WERI-Rb-1 (cell line): ENCODE results near the gene GOLGA3.

Experiments
- DNase-seq: peaks from one replicate; pipeline ENCODE4 v3.0.0-alpha.2; 2020
- H3K27ac ChIP-seq: fragments of 250-450 bp; sonication (Bioruptor Pico); 2 replicates; pipeline ENCODE4 v1.5.1; 2020; ENCODE audit warnings: mild to moderate bottlenecking, moderate library complexity
- H3K27me3 ChIP-seq: fragments of 250-450 bp; sonication (Bioruptor Pico); 2 replicates; pipeline ENCODE4 v1.5.1; 2021; ENCODE audit warnings: mild to moderate bottlenecking, low read depth, moderate library complexity; ENCODE audit not compliant: insufficient read depth, severe bottlenecking
- H3K36me3 ChIP-seq: fragments of 250-450 bp; sonication (Bioruptor Pico); 2 replicates; pipeline ENCODE4 v1.5.1; 2020; ENCODE audit warnings: mild to moderate bottlenecking, moderate library complexity
- H3K4me3 ChIP-seq: 2 replicates; pipeline ENCODE4 v1.5.1; 2011; ENCODE audit warnings: low read depth, mild to moderate bottlenecking, control low read depth, low read length
- H3K9me3 ChIP-seq: fragments of 250-450 bp; sonication (Bioruptor Pico); 2 replicates; pipeline ENCODE4 v1.5.1; 2021; ENCODE audit warnings: mild to moderate bottlenecking, moderate library complexity; ENCODE audit not compliant: severe bottlenecking
- CTCF ChIP-seq: IDR thresholded peaks from 2 replicates; pipeline ENCODE4 v1.5.1; 2011; ENCODE audit warnings: low read depth, mild to moderate bottlenecking, control low read depth, inconsistent platforms, low read length

Gene GOLGA3

GRCh38 chr12:132729541-132730320 lies 98.9 kb downstream of the GOLGA3 start:
- TF ChIP-seq CTCF = no peak
- Histone ChIP-seq H3K27me3 (no peaks in the 10 kb centered on the region), H3K36me3 (peaks cover 72% of the 10 kb centered on the region), H3K27ac (peak overlapping the region; percentile 63), H3K4me3 (no peak overlapping the region), H3K9me3 (no peaks in the 10 kb centered on the region)
- DNase-seq = peak; percentile 29

- Histone ChIP-seq H3K9me3 (no peaks in the 10 kb centered on the region), H3K4me3 (no peak overlapping the region), H3K36me3 (peaks cover 73% of the 10 kb centered on the region), H3K27ac (no peak overlapping the region), H3K27me3 (no peaks in the 10 kb centered on the region)
- no peak for DNase-seq
- TF ChIP-seq CTCF = no peak
These were observed 100.2 kb downstream of the GOLGA3 start for GRCh38 chr12:132728502-132728901.

GRCh38 chr12:132727091-132727794 lies 101.4 kb downstream of the GOLGA3 start:
- no peak for TF ChIP-seq CTCF
- no peaks in the 10 kb centered on the region for H3K27me3 ChIP-seq
- H3K4me3 ChIP-seq = no peak overlapping the region
- no peak overlapping the region for H3K27ac ChIP-seq
- no peak for DNase-seq
- H3K9me3 ChIP-seq = no peaks in the 10 kb centered on the region
- H3K36me3 ChIP-seq = peaks cover 85% of the 10 kb centered on the region

GRCh38 chr12:132726386-132726785 lies 102.3 kb downstream of the GOLGA3 start:
- no peak for DNase-seq
- TF ChIP-seq CTCF = no peak
- H3K36me3 ChIP-seq = peaks cover 90% of the 10 kb centered on the region
- no peak overlapping the region for H3K4me3 ChIP-seq
- H3K27ac ChIP-seq = no peak overlapping the region
- no peaks in the 10 kb centered on the region for H3K9me3 ChIP-seq
- H3K27me3 ChIP-seq = no peaks in the 10 kb centered on the region

- H3K27ac ChIP-seq = peak overlapping the region; percentile 12; the same call in 1 of the 2 replicates
- H3K9me3 ChIP-seq = no peaks in the 10 kb centered on the region
- DNase-seq = peak; percentile 21
- peaks cover 88% of the 10 kb centered on the region for H3K36me3 ChIP-seq
- no peak for TF ChIP-seq CTCF
- no peaks in the 10 kb centered on the region for H3K27me3 ChIP-seq
- no peak overlapping the region for H3K4me3 ChIP-seq
These were observed 104.0 kb downstream of the GOLGA3 start for GRCh38 chr12:132724506-132725241.
